Measurements from ENCODE around the gene UVSSA.
"Not testable (repeated sequence)": the region's sequence is repeated elsewhere in the genome, so short reads cannot be mapped to it uniquely, and the experiment has no call there.

UVSSA gene

GRCh38 chr4:1385373-1386340, 38.6 kb downstream of the UVSSA start:
- H3K4me1 Mint-ChIP-seq: no peaks in the 10 kb centered on the region
- H3K27me3 Mint-ChIP-seq (ENCODE audit: low read depth): no peaks in the 10 kb centered on the region
- H3K4me3 Mint-ChIP-seq: no peak overlapping the region
- no peak for TF ChIP-seq CTCF (IDR thresholded peaks at IDR 0.05; ENCODE audit: unreplicated experiment in 3 of 3)
- no peak overlapping the region for H3K27ac Mint-ChIP-seq
- peaks cover 36% of the 10 kb centered on the region for H3K36me3 Mint-ChIP-seq (ENCODE audit: low read depth)
- peaks cover 16% of the 10 kb centered on the region for H3K9me3 Mint-ChIP-seq

GRCh38 chr4:1393363-1393762, 46.4 kb downstream of the UVSSA start:
- not testable (repeated sequence) for H3K27ac Mint-ChIP-seq, H3K4me3 Mint-ChIP-seq, H3K4me1 Mint-ChIP-seq
- peaks cover 31% of the 10 kb centered on the region for H3K36me3 Mint-ChIP-seq (ENCODE audit: low read depth)
- H3K27me3 Mint-ChIP-seq (ENCODE audit: low read depth): peaks cover 13% of the 10 kb centered on the region
- peaks cover 25% of the 10 kb centered on the region for H3K9me3 Mint-ChIP-seq

GRCh38 chr4:1393866-1394265, 46.9 kb downstream of the UVSSA start:
- no peak for TF ChIP-seq CTCF (IDR thresholded peaks at IDR 0.05; ENCODE audit: unreplicated experiment in 3 of 3)

GRCh38 chr4:1394554-1395388, 47.8 kb downstream of the UVSSA start:
- H3K36me3 Mint-ChIP-seq (ENCODE audit: low read depth): peaks cover 24% of the 10 kb centered on the region
- not testable (repeated sequence) for H3K27ac Mint-ChIP-seq, H3K4me1 Mint-ChIP-seq

More at GRCh38 chr4:1393866-1394265, 46.9 kb downstream of the UVSSA start:
- Mint-ChIP-seq H3K27ac (no peak overlapping the region), H3K27me3 (ENCODE audit: low read depth) (peaks cover 18% of the 10 kb centered on the region), H3K4me1 (no peaks in the 10 kb centered on the region), H3K36me3 (ENCODE audit: low read depth) (peaks cover 27% of the 10 kb centered on the region), H3K4me3 (no peak overlapping the region), H3K9me3 (peaks cover 22% of the 10 kb centered on the region)

GRCh38 chr4:1395389-1395820, 48.4 kb downstream of the UVSSA start:
- H3K27me3 Mint-ChIP-seq (ENCODE audit: low read depth): peaks cover 32% of the 10 kb centered on the region
- peaks cover 21% of the 10 kb centered on the region for H3K9me3 Mint-ChIP-seq
- not testable (repeated sequence) for H3K4me3 Mint-ChIP-seq, H3K4me1 Mint-ChIP-seq, H3K27ac Mint-ChIP-seq
- peaks cover 24% of the 10 kb centered on the region for H3K36me3 Mint-ChIP-seq (ENCODE audit: low read depth)

More at GRCh38 chr4:1394554-1395388, 47.8 kb downstream of the UVSSA start:
- H3K27me3 Mint-ChIP-seq (ENCODE audit: low read depth): peaks cover 25% of the 10 kb centered on the region
- H3K4me3 Mint-ChIP-seq: not testable (repeated sequence)
- peaks cover 20% of the 10 kb centered on the region for H3K9me3 Mint-ChIP-seq

GRCh38 chr4:1395941-1396805, 49.2 kb downstream of the UVSSA start:
- no peaks in the 10 kb centered on the region for H3K4me1 Mint-ChIP-seq
- TF ChIP-seq CTCF (IDR thresholded peaks at IDR 0.05; ENCODE audit: unreplicated experiment in 3 of 3): no peak
- H3K27me3 Mint-ChIP-seq (ENCODE audit: low read depth): peaks cover 39% of the 10 kb centered on the region
- H3K9me3 Mint-ChIP-seq: peaks cover 21% of the 10 kb centered on the region
- no peak overlapping the region for H3K4me3 Mint-ChIP-seq
- no peak overlapping the region for H3K27ac Mint-ChIP-seq
- H3K36me3 Mint-ChIP-seq (ENCODE audit: low read depth): peaks cover 24% of the 10 kb centered on the region
